Epithelial cell of prostate (primary cell): ENCODE data around the gene COQ9.
"Not testable (repeated sequence)": the region's sequence is repeated elsewhere in the genome, so short reads cannot be mapped to it uniquely, and the experiment has no call there.

Source experiments
- DNase-seq: peaks from one replicate; pipeline ENCODE4 v3.0.0-alpha.2; 2011; ENCODE audit warnings: low read depth, low spot score
- H3K27ac ChIP-seq: fragments of 450-650 bp; 2 replicates; pipeline ENCODE4 v1.5.1; 2017; ENCODE audit warnings: mild to moderate bottlenecking

The COQ9 gene

GRCh38 chr16:57447186-57447962, at the start of gene COQ9, which contains the start of gene CIAPIN1:
Gene COQ9, plus strand, starts transcription at chr16:57447479. Its CDS starts 27 bp downstream, at chr16:57447506.
Gene CIAPIN1, minus strand, starts transcription at chr16:57447385. Its CDS starts 6,457 bp downstream, at chr16:57440928.
- peak within 1 kb of the TSS; percentile 62 for H3K27ac ChIP-seq

GRCh38 chr16:57397493-57397892, 49.8 kb upstream of the COQ9 start:
- H3K27ac ChIP-seq, DNase-seq: not testable (repeated sequence)

More at GRCh38 chr16:57447186-57447962, at the start of gene COQ9, which contains the start of gene CIAPIN1:
- peak; percentile 72 for DNase-seq

GRCh38 chr16:57401943-57402640, 45.2 kb upstream of the COQ9 start:
- no peak overlapping the region for H3K27ac ChIP-seq
- DNase-seq = no peak

GRCh38 chr16:57403965-57404817, 43.1 kb upstream of the COQ9 start, which contains the start of gene CCL17:
Gene CCL17, plus strand, starts transcription at chr16:57404767. Its CDS starts 9,166 bp downstream, at chr16:57413933.
- H3K27ac ChIP-seq = no peak within 1 kb of the TSS
- no peak for DNase-seq

- DNase-seq = no peak
- no peak overlapping the region for H3K27ac ChIP-seq
Observed at GRCh38 chr16:57405097-57405496, 42.2 kb upstream of the COQ9 start.

GRCh38 chr16:57406881-57407280, 40.4 kb upstream of the COQ9 start:
- no peak for DNase-seq
- no peak overlapping the region for H3K27ac ChIP-seq

- DNase-seq = no peak
- H3K27ac ChIP-seq = no peak overlapping the region
Observed at GRCh38 chr16:57407521-57408353, 39.5 kb upstream of the COQ9 start.

- H3K27ac ChIP-seq = no peak overlapping the region
- no peak for DNase-seq
Observed at GRCh38 chr16:57409065-57409464, 38.2 kb upstream of the COQ9 start.

GRCh38 chr16:57409870-57410587, 37.2 kb upstream of the COQ9 start:
- H3K27ac ChIP-seq = no peak overlapping the region
- DNase-seq = no peak

GRCh38 chr16:57411362-57411976, 35.8 kb upstream of the COQ9 start:
- H3K27ac ChIP-seq = no peak overlapping the region
- no peak for DNase-seq

- no peak for DNase-seq
- H3K27ac ChIP-seq = no peak overlapping the region
Observed at GRCh38 chr16:57412584-57412983, 34.7 kb upstream of the COQ9 start.

- no peak overlapping the region for H3K27ac ChIP-seq
- no peak for DNase-seq
Observed at GRCh38 chr16:57413301-57413730, 34.0 kb upstream of the COQ9 start.

- no peak for DNase-seq
- H3K27ac ChIP-seq = no peak overlapping the region
Observed at GRCh38 chr16:57413733-57414132, 33.5 kb upstream of the COQ9 start.

- DNase-seq = no peak
- no peak overlapping the region for H3K27ac ChIP-seq
Observed at GRCh38 chr16:57416084-57416483, 31.2 kb upstream of the COQ9 start.

GRCh38 chr16:57419506-57419905, 27.8 kb upstream of the COQ9 start:
- no peak for DNase-seq
- H3K27ac ChIP-seq = no peak overlapping the region

GRCh38 chr16:57422026-57422944, 25.0 kb upstream of the COQ9 start:
- no peak for DNase-seq
- H3K27ac ChIP-seq = no peak overlapping the region

GRCh38 chr16:57423152-57423551, 24.1 kb upstream of the COQ9 start:
- DNase-seq = no peak

More at GRCh38 chr16:57423152-57423551, 24.1 kb upstream of the COQ9 start:
- no peak overlapping the region for H3K27ac ChIP-seq
